GM19099 (cell line): Measurements from ENCODE around the gene NQO2.

Experiments used
- POLR2A ChIP-seq: IDR thresholded peaks from 3 replicates; pipeline ENCODE4 v1.6.1; 2011; ENCODE audit warnings: low read depth; ENCODE audit not compliant: insufficient read length; ENCODE audit errors: extremely low read depth

Gene NQO2, protein sequence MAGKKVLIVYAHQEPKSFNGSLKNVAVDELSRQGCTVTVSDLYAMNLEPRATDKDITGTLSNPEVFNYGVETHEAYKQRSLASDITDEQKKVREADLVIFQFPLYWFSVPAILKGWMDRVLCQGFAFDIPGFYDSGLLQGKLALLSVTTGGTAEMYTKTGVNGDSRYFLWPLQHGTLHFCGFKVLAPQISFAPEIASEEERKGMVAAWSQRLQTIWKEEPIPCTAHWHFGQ

DNA sequence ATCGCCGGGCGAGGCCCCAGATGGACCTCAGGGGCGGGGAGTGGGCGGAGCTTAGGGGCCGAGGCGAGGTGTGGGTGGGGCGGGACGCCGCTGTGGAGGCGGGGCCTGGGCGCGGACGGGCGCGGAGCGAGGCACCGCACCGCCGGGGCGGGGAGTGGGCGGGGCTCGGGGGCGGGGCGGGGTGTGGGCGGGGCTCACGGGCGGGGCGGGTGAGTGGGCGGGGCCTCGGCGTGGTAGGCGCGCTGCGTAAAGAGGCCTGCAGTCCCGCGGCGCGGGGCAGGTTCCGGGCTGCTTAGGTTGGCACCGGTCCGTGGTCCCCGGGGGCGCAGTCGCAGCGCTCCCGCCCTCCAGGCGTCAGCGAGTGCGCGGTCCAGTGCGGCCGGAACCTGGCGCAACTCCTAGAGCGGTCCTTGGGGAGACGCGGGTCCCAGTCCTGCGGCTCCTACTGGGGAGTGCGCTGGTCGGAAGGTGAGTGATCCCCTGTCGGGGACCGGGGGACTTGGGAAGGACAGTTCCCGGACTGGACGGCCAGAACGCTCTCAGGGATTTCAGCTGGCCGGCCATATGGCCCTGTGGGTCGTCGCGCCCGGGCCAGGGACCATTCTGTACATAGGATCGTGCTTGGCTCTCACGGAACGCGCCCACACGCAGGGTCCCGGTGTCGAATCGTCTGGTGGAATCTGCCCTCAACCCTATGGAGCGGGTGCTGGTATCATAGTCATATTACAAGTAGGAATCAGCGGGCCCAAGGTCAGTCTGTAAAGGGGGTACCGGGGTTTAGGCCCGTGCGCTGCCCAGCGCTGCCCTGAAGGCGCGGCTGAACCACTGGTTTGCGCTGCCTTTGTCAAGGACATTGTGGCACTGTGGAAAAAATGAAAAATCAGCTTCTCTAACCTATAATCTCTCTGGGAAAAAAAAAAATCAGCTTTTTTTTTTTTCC lies at the start of gene NQO2:
NQO2 (plus strand) TSS at position 277 of the 940 bp plus-strand sequence. CDS start 6,659 bp downstream, outside the sequence.
- TF ChIP-seq POLR2A, result peak; percentile 82

DNA sequence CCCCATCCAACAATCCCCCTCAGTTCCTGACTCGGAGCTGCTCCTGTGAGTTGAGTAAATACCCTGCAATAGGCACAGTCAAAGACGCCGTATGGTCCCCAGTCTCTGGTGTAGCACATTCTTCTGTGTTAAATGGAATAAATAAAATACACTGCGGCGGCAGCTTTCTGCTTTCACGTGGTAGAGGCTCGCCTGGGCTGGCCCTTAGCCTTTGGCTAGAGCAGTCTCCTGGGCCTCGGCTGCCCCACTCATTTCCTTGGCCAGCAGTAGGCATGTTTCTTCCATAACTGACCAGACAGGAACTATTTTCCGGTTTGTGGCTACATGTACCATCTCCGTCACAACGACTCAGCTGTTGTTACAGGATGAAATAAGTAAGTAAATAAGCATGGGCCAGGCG lies 49.0 kb upstream of the NQO2 start:
- TF ChIP-seq POLR2A, result no peak

DNA sequence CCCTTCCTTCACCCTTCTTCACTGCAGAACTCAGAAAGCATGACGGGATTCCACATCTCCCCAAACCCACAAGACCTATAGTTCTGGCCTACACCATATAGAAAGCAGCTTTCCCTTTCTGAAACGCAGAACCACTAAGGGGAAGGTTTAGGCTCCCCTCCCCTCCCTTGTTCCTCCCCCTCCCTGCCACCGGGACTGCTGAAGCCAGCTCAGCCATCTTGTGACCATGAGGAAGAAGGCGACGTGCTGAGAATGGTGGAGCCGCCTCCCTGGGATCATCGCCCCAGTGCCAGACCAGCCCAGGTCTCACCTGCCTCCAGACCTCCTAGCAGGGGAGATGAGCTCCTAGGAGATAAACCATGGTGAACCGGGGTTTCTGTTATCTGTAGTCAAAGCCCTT lies 48.0 kb upstream of the NQO2 start:
- no peak for TF ChIP-seq POLR2A

DNA sequence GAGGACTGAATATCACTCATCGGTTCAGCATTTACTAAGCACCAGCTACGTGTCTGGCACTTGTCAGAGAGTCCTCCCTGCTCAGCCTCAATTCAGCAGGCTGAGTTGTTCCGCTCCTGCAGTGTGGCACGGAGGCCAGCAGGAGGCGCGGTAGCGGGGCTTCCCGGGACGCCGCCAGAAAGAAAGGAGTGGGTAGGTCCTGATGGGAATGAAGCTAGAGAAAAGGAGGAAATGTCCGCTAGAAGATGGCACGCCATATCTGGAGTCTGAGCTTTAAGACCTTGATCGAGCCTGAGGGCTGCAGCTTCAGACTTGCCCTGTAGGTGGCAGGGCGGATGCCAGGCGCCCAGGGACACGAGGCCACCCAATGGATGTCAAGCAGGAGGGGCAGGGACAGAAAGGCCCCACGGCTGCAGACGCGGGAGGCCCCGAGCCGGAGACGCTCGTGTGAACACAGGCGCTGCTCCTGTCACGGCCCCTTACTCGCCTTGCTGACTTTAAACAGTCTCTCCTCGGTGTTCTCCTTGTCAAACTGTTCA lies 47.1 kb upstream of the NQO2 start:
- TF ChIP-seq POLR2A, result no peak

DNA sequence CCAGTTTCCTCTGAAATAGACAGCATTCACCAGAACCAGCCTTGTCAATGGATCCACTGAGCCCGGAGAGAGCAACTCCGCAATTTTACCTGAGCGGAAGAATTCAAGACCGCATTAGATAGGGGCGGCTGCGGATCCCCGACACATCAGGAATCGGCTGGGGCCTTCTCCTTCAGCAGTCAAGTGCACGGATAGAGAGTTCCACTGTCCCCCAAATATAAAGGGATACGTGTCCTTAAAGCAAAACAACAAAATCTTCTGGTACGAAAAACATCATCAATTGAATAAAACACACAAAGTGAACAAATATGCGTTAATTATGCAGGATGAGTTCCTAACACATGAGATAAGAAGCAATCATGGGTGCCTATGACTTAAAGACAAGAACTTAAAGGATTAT lies 46.6 kb upstream of the NQO2 start:
- no peak for TF ChIP-seq POLR2A

DNA sequence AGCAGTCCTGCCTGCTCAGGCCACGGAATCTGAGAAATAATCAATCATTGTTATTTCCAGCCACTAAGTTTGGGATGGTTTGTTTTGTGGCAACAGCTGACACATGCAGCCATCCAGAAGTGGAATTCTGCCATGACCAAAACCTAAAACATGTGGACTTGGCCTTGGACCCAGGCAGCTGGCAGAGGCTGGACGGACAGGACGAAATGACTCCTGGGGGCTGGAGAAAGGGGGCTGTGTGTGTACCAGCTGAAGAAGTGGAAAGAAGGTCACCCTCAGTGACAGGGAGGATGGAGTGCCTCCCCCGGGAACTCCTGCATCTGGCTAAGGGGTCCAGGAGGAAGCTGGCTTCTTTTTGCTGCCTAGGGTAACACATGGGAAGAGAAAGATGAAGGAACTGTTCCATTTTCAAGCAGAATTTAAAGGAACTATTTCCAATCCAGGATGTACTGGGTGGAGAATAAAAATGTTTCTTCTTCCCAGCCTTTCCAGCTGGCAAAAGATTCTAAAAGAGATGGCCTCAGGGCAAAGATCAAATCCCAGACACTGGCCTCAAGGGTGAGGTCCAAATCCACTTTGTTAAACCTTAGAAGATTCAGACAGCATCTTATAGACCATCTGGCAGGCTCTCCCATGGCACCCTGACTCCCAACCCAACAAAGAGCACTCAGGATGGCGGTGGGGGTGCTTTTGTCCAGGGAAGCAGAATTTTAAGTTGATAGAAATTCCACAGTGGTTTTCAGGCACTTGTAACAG lies 42.6 kb upstream of the NQO2 start:
- TF ChIP-seq POLR2A, result no peak

DNA sequence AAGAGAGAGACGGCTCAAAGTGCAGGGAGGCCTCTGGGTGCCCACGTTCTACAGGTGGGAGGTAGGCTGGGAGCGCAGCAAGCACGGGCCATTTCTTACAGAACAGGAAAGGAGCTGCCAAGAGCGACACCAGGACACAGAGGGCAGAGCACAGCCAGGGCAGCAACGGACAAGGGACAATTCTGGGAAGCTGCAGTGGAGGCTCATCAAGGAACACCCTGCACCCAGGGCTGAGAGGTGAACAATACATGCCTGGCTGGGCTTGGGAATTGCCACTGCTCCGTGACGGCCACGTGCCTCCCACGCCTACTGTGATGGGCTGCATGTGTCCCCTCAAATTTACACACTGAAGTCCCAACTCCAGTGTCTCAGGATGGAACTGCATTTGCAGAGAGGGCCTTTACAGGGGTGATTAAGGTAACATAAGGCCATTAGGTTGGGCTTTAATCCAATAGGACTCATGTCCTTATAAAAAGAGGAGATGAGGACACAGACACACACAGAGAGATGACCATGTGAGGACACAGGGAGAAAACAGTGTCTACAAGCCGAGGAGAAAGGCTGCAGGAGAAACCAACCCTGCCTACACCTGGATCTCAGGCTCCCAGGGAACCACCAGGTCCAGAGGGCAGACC lies 41.9 kb upstream of the NQO2 start:
- TF ChIP-seq POLR2A, result no peak

DNA sequence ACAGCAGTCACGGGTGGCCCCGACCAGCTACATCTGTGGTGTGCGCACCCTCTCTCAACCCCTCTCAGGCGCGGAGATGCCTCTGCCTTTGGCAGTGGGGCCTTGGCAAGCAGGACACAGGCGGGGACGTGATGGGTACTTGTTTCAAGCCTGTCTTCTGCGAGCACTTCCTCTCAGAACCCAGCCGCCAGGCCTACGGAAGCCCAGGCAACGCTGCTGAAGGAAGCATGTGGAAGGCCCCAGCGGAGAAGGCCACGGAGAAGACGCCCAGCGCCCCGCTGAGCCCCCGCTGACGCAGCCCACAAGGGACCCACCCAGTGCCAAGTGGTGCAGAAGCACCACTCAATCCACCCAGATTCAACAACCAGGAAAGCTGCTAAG lies 41.4 kb upstream of the NQO2 start:
- no peak for TF ChIP-seq POLR2A

DNA sequence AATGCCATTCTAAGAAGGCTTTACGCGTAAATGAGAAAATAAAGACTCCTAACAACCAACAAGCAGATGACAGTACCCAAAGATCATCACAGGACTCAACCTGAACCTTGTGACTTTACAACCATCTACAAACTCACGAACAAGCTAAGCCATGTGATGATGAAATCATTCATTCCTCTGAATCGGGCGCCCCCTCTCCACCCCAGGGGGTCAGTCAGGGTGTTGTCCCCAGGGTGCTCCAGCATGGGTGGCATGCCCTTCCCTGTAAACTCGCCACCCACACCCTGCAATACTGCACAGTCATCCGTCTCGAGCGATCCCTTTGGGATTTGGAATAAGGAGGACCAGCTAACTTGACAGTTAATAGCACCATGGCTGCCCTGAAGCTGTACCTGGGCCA lies 40.9 kb upstream of the NQO2 start:
- no peak for TF ChIP-seq POLR2A

DNA sequence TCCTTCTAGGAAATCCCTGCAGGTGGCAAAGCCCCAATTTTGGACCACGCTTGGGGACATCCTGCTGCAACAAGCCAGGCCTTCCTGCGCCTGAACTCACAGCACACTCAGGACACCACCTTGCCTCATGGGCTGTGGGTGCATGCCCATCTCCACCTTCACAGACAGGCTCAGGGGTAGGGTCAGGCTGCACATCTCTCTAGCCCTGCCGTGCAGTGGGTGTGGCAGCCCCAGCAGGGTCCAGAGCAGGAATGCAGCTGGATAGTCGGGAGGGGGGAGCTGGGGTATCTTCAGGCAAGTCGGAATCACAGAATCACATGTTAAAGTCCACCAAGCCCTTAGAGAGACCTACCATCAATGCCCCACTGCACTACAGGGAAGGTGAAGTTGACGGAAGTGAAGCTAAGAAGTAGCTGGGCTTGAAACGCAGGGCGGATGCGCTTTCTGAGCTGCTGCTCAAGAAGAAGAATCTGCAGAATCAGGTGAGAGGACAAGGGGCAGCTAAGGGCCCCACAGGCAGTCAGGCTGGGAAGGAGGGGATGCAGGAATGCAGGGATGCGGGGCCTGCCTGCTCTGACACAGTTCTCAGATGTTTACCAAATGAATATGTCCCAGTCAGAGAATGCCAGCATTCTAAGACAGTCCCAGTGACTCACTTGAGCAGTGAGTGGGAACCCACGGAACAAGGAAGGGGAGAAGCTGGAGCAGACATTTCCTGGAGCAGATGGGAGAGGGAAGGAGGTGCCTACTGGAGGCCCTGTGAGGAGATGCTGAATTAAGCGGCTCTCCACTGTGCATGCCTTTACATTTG lies 39.6 kb upstream of the NQO2 start:
- TF ChIP-seq POLR2A, result no peak

DNA sequence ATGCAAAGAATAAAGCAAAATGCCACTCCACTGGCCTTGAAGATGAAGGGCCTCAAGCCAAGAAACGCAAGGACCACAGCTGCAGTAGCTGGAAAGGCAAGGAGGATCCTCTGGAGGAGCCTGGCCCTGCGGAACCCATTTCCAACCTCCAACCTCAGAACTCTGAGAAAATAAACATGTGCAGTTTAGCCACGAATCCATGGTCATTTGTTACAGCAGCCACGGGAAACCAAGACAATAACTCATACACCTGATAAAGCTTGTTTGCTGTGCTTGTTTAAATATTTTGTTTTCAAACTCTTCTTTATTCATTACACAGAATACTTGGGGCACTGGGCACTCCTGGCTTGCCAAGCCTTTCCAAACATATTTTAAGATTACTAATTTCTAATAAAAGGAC lies 38.8 kb upstream of the NQO2 start:
- TF ChIP-seq POLR2A, result no peak

DNA sequence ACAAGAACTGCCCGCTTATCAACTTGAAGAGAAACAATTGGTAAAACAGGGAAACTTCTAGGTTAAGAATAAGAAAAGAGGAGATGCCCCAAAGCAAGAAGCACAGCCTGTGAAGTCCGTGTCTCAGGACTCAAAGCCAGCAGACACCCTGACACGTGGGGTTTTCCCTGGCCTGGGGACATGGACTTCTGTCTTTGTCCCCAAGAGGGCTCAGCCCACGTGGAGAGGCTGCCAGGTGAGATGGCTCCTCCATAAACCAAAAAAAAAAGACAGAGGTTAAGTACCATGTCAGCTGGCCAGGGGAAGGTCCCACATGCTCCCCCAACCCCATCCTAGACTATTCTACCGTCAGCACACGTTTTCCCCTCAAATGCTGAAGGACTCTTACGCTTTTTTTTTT lies 38.2 kb upstream of the NQO2 start:
- no peak for TF ChIP-seq POLR2A

DNA sequence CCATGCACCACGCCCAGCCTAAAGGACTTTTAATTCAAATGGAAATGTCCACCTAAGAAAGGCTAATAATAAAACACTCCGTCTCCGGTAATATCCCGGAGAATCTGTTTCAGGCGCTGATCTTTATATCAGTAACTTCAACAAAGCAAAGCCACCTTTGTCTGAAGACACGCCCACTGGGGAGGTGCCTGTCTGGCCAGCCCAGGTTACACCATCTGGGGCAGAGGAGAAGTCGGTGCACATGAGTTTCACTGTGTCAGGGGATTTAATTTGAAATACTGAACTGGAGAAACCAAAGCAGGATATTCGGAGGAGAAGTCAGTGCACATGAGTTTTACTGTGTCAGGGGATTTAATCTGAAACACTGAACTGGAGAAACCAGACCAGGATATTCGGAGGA lies 37.7 kb upstream of the NQO2 start:
- no peak for TF ChIP-seq POLR2A

DNA sequence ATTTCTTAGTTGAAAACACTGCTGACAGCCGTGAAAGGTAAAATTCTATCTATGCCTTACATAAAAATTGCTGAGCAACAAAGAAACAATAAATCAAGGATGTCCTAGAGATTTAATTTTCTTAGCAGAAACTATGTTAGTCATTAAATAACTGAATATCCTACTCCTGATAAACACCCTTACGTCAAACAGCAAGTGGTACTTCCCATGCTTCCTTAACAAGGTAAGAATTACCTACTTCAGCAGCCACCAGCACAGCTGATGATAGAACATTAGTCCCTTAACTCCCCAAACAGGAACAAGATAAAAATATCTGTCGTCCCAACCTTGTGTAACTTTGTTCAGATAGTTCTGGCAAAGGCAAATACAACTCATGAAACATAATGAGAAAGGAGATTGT lies 37.1 kb upstream of the NQO2 start:
- TF ChIP-seq POLR2A, result no peak

DNA sequence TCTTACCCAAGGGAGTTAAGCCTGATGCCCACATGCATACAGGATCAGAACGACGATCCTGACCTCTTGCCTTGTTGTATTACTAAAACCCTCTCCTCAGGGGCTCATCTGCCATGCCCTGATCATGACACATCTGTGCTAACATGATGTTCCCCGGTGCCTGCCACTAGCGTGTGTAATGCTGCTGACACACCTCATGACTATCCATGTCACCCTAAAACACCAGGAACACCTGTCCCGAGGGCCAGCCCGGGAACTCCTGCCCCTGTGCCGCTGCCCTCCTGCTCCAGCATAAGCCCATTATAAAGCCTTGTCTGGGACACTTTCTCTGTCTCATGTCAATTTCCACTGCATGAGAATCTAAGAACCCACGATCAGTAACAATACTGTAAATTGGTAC lies 35.9 kb upstream of the NQO2 start:
- no peak for TF ChIP-seq POLR2A
